Fibroblast of villous mesenchyme (primary cell): ENCODE measurements around the gene PCDHGA1. TPM values are rescaled to one million over a fixed set of nuclear protein-coding genes. Genes with fewer than 3 reads are reported as not detected.
A peak's percentile ranks its signal among the peaks of the same experiment; 100 is the strongest.
"Not testable (repeated sequence)": the region's sequence is repeated elsewhere in the genome, so short reads cannot be mapped to it uniquely, and the experiment has no call there.

ENCODE experiments used
- DNase-seq: peaks from one replicate; pipeline ENCODE4 v3.0.0-alpha.2; 2010; ENCODE audit warnings: low read depth
- H3K4me3 ChIP-seq: 2 replicates; pipeline ENCODE4 v1.5.1; 2011; ENCODE audit warnings: low read depth, mild to moderate bottlenecking, low read length
- total RNA-seq: library from RNA; depleted of rRNA; stranded (reverse); fragments of >200 nt; gene quantifications from 2 replicates; pipeline ENCODE4 v1.2.3, GENCODE V29; 2012
- TF ChIP-seq, protein P1 (sequence below): IDR thresholded peaks from 2 replicates; pipeline ENCODE4 v1.5.1; 2012; ENCODE audit warnings: low read depth, mild to moderate bottlenecking, low read length; ENCODE audit not compliant: insufficient read depth

PCDHGA1 gene
- total RNA-seq, 1 donor: 0.86 TPM

DNA sequence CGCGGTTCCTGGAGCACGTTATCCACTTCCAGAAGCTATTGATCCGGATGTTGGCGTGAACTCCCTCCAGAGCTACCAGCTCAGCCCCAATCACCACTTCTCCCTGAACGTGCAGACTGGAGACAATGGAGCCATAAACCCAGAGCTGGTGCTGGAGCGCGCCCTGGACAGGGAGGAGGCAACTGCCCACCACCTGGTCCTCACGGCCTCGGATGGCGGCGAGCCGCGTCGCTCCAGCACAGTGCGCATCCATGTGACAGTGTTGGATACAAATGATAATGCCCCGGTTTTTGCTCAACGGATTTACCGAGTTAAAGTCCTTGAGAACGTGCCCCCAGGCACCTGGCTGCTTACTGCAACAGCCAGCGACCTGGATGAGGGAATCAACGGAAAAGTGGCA is 73.1 kb downstream of the PCDHGA1 start:
- no peak overlapping the region for H3K4me3 ChIP-seq
- DNase-seq: no peak
- TF ChIP-seq, protein P1, sequence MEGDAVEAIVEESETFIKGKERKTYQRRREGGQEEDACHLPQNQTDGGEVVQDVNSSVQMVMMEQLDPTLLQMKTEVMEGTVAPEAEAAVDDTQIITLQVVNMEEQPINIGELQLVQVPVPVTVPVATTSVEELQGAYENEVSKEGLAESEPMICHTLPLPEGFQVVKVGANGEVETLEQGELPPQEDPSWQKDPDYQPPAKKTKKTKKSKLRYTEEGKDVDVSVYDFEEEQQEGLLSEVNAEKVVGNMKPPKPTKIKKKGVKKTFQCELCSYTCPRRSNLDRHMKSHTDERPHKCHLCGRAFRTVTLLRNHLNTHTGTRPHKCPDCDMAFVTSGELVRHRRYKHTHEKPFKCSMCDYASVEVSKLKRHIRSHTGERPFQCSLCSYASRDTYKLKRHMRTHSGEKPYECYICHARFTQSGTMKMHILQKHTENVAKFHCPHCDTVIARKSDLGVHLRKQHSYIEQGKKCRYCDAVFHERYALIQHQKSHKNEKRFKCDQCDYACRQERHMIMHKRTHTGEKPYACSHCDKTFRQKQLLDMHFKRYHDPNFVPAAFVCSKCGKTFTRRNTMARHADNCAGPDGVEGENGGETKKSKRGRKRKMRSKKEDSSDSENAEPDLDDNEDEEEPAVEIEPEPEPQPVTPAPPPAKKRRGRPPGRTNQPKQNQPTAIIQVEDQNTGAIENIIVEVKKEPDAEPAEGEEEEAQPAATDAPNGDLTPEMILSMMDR: no peak

DNA sequence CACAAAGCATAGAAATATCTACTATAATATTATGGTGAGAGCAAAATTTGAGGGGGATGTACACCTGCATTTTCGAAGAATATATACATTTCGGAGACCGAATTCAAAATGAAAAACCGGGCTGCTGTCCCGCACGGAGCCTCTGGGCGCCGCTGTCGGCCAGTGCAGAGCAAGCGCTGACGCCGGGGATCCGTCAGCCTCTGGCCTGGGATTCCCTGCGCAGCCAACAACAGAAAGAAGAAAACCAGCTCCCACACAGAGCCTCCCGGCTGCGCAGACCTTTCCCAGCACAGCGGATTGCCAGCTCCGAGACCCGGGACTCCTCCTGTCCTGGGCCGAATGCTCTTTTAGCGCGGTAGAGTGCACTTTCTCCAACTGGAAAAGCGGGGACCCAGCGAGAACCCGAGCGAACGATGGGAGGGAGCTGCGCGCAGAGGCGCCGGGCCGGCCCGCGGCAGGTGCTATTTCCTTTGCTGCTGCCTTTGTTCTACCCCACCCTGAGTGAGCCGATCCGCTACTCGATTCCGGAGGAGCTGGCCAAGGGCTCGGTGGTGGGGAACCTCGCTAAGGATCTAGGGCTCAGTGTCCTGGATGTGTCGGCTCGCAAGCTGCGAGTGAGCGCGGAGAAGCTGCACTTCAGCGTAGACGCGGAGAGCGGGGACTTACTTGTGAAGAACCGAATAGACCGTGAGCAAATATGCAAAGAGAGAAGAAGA is 77.6 kb downstream of the PCDHGA1 start, which contains the start of gene PCDHGB6:
PCDHGB6 (plus strand) TSS at position 232 of the 716 bp plus-strand sequence; CDS start at position 414, 182 bp downstream.
- peak; percentile 55 for DNase-seq
- TF ChIP-seq, protein P1: peak; percentile 71
- peak within 1 kb of the TSS; percentile 46 for H3K4me3 ChIP-seq

DNA sequence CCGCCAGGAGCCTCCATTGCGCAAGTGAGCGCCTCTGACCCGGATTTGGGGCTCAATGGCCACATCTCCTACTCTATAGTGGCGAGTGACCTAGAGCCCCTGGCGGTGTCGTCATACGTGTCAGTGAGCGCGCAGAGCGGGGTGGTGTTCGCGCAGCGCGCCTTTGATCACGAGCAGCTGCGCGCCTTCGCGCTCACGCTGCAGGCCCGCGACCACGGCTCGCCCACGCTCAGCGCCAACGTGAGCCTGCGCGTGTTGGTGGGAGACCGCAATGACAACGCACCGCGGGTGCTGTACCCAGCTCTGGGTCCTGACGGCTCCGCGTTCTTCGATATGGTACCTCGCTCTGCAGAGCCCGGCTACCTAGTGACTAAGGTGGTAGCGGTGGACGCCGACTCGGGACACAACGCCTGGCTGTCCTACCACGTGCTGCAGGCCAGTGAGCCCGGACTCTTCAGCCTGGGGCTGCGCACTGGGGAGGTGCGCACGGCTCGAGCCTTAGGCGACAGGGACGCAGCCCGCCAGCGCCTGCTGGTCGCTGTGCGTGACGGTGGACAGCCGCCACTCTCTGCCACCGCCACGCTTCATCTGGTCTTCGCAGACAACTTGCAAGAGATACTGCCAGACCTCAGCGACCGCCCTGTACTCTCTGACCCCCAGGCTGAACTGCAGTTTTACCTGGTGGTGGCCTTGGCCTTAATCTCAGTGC is 79.4 kb downstream of the PCDHGA1 start:
- DNase-seq: no peak
- TF ChIP-seq, protein P1: no peak

DNA sequence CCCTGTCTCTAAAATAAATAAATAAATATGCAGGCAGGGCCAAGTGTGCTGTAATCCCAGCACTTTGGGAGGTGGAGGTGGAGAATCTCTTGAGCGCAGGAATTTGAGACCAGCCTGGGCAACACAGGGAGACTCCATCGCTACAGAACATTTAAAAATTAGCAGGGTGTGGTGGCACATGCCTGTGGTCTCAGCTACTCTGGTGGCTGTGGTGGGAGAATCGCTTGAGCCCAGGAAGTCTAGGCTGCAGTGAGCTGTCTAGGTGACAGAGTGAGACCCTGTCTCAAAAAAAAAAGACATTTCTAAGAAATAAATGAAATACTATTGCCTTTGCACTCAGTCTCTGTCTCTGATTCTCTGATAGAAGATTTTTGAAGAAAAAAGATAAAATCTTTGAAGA is 81.3 kb downstream of the PCDHGA1 start:
- DNase-seq: no peak
- H3K4me3 ChIP-seq: no peak overlapping the region
- TF ChIP-seq, protein P1: no peak

More for the DNA sequence above, 79.4 kb downstream of the PCDHGA1 start:
- no peak overlapping the region for H3K4me3 ChIP-seq

DNA sequence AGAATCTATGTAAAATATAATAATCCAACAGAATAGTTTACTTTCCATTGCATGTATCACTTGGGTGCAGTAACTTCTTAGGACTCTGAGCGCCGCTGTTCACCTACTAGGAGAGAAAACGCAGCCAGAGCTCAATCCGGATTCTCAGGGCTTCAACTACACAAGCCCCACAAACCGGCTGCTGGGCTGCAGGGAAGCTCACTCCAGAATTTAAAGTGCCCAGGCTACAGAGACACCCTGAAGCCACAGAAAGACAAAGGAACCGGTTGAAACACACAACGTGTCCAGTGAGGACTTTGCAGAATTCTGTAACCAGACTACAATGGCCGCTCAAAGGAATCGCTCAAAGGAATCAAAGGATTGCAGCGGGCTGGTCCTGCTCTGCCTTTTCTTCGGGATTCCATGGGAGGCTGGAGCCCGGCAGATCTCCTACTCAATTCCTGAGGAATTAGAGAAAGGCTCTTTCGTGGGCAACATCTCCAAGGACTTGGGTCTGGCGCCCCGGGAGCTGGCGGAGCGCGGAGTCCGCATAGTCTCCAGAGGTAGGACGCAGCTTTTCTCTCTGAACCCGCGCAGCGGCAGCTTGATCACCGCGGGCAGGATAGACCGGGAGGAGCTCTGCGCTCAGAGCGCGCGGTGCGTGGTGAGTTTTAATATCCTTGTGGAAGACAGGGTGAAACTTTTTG is 82.7 kb downstream of the PCDHGA1 start, which contains the start of gene PCDHGA10:
PCDHGA10 (plus strand) TSS at position 134 of the 686 bp plus-strand sequence; CDS start at position 323, 189 bp downstream.
- H3K4me3 ChIP-seq: peak within 1 kb of the TSS; percentile 70
- DNase-seq: peak; percentile 83
- TF ChIP-seq, protein P1: peak; percentile 86

DNA sequence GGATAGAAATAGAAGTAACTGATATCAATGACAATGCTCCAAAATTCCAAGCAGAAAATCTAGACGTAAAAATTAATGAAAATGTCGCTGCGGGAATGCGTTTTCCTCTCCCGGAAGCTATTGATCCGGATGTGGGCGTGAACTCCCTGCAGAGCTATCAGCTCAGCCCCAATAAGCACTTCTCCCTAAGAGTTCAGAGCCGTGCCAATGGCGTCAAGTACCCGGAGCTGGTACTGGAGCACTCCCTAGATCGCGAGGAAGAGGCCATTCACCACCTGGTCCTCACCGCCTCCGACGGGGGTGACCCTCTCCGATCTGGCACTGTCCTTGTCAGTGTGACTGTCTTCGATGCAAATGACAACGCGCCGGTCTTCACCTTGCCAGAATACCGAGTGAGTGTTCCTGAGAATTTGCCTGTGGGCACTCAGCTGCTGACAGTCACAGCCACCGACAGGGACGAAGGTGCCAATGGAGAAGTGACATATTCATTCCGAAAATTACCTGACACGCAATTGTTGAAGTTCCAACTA is 83.3 kb downstream of the PCDHGA1 start:
- H3K4me3 ChIP-seq: peak overlapping the region; percentile 70
- no peak for DNase-seq
- TF ChIP-seq, protein P1: no peak

DNA sequence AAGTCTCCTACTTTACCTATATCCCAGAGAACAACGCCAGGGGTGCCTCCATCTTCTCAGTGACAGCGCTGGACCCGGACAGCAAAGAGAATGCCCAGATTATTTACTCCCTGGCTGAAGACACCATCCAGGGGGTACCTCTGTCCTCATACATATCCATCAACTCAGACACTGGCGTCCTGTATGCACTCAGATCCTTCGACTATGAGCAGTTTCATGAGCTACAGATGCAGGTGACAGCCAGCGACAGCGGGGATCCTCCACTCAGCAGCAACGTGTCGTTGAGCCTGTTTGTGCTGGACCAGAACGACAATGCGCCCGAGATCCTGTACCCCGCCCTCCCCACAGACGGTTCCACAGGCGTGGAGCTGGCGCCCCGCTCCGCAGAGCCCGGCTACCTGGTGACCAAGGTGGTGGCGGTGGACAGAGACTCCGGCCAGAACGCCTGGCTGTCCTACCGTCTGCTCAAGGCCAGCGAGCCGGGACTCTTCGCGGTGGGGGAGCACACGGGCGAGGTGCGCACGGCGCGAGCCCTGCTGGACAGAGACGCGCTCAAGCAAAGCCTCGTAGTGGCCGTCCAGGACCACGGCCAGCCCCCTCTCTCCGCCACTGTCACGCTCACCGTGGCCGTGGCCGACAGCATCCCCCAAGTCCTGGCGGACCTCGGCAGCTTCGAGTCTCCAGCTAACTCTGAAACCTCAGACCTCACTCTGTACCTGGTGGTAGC is 84.4 kb downstream of the PCDHGA1 start:
- not testable (repeated sequence) for H3K4me3 ChIP-seq, DNase-seq

DNA sequence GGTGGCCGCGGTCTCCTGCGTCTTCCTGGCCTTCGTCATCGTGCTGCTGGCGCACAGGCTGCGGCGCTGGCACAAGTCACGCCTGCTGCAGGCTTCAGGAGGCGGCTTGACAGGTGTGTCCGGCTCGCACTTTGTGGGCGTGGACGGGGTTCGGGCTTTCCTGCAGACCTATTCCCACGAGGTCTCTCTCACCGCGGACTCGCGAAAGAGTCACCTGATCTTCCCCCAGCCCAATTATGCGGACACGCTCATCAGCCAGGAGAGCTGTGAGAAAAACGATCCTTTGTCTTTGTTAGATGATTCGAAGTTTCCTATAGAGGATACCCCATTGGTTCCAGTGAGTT is 84.9 kb downstream of the PCDHGA1 start:
- H3K4me3 ChIP-seq: not testable (repeated sequence)

More for the DNA sequence above, 84.9 kb downstream of the PCDHGA1 start:
- not testable (repeated sequence) for DNase-seq
